Fibroblast of skin of right biceps (primary cell): ENCODE measurements around the gene SCO2.
"Not testable (repeated sequence)": the region's sequence is repeated elsewhere in the genome, so short reads cannot be mapped to it uniquely, and the experiment has no call there.

Experiments used
- DNase-seq: peaks from one replicate; pipeline ENCODE4 v3.0.0-alpha.2; 2013

Gene SCO2

GRCh38 chr22:50531546-50531961, 6.2 kb upstream of the SCO2 start:
- no peak for DNase-seq

- DNase-seq = peak; percentile 74
These were observed 5.6 kb upstream of the SCO2 start for GRCh38 chr22:50530877-50531545.

GRCh38 chr22:50530580-50530876, 5.1 kb upstream of the SCO2 start:
- no peak for DNase-seq

DNA sequence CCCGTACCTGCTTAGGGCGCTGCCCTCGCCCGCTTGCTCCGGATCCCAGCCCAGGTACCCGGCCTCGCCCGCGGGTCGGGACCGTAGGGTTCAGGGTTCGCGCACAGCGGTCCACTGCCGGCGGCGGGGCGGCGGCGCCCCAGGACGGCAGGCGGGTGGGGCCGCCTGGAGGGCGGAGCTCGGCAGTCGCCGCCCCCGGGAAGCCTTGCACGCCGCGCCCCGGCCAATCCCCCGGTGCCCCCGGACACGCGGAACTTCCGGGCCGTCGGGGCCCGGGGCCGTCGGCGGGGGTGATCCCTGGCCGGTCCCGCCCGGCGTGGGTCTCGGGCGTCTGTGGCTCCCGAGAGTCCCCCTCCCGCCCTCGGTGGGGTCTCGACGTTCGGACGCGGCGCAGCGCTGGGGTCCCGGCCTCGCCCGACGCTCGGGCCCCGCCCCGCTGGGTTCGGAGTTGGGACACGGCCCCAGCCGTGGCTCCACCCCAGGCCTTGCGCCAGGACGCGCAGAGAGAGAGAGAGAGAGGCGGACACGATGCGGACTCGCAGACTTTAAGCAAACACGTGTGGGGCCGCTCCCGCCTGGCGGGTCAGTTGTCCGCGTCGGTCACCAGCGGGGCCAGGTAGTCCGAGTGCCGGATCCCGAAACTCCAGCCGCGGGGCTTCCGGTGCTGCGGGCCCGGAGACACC, 4.6 kb upstream of the SCO2 start, which contains the start of gene TYMP:
Gene TYMP (minus strand): TSS at position 116 of the 683 bp plus-strand sequence. CDS start 303 bp downstream, outside the sequence.
- DNase-seq = peak; percentile 61

DNA sequence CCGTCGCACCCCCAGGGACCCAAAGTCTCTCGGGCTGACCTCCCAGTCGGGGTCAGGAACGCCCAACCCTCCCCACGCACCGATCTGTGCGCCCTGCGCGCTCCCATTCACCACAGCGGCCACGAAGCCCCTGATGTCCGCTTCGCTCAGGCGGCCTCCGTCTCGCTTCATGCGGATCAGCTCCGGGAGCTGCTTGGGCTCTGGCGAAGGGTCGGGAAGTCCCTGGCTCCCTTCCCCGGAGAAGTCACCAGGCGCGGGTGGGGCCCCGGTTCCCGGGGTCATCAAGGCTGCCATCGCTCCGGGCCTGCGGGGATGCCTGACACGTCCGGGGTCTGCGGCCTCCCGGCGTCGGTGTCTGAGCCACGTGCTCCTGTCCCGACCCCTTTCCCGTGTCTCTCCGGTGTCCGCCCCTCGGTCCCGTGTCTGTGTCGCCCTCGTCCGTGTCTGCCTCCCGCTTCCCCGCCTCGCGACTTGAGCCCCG, 4.1 kb upstream of the SCO2 start:
- no peak for DNase-seq

GRCh38 chr22:50528682-50529415, 3.5 kb upstream of the SCO2 start:
- no peak for DNase-seq

- no peak for DNase-seq
These were observed 2.7 kb upstream of the SCO2 start for GRCh38 chr22:50527921-50528681.

GRCh38 chr22:50526834-50527801, 1.7 kb upstream of the SCO2 start:
- no peak for DNase-seq

DNA sequence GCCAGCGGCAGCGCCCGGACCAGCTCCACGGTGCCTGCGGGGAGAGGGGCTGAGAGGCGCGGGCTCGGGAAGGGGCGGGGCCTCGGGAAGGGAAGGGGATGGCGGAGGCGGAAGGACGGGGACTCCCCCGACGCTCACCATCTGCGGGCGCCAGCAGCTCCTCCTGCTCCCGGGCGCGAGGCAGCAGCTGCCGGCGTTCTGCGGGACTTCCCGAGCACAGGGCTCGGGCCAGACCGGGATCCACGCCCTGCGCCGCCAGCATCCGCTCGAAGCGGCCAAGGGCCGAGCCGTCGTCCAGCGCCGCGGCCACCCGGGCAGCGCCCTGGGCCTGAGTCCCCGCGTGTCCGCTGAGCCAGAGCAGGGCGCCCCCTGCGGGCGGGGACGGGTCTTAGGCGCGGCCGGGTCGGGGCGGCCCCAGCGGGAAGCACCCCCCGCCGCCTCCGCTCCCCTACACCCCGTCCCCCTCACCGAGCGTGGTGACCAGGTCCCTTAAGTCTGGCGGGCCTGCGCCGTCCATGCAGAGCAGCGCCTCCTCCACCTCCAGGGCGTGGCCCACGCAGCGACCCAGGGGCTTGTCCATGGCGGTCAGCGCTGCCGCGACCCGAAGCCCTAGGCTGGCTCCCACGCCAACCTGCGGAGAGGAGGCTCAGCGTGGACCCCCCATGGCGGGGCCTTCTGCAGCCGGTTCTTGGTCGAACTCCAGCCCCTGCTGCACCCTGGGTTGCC, 873 bp upstream of the SCO2 start:
- peak; percentile 81 for DNase-seq

GRCh38 chr22:50525858-50526107, 385 bp upstream of the SCO2 start:
- DNase-seq = no peak

GRCh38 chr22:50524676-50525103, 708 bp downstream of the SCO2 start:
- DNase-seq = no peak

GRCh38 chr22:50523806-50524675, 1.4 kb downstream of the SCO2 start:
- no peak for DNase-seq

DNA sequence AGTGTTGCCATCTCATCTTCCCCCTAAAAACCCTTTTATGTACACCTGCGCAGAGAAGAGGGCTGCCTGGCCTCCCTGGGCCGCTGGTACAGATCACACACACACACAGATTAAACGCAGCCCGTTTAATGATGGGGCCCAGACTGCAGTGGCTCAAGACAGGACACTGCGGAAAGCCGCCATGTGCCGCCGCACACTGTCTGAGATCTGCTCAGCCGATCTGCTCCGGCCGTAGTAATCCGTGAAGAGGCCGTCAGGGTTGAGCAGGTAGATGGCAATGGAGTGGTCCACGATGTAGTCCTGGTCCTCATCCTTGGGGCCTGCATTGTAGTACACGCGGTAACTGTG, 2.0 kb downstream of the SCO2 start:
- DNase-seq = no peak

DNA sequence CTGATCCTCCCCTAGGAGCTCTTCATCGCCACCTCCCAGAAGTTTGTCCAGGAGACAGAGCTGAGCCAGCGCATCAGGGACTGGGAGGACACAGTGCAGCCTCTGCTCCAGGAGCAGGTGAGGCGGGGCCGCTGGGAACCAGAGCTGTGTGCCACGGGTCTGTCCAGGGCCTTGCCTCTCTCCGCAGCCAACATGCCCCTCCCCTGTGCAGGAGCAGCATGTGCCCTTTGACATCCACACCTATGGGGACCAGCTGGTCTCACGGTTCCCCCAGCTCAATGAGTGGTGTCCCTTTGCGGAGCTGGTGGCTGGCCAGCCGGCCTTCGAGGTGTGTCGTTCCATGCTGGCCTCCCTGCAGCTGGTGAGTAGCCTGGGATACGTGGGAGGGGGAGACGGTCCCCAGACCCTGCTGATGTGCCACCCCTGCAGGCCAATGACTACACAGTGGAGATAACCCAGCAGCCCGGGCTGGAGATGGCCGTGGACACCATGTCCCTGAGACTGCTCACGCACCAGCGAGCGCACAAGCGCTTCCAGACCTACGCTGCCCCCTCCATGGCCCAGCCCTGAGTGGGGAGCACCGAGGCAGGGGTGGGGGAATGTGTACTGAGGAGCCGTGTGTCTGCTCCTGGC, 2.5 kb downstream of the SCO2 start:
- no peak for DNase-seq

- DNase-seq = no peak
These were observed 3.1 kb downstream of the SCO2 start for GRCh38 chr22:50522208-50522805.

- DNase-seq = no peak
These were observed 3.7 kb downstream of the SCO2 start for GRCh38 chr22:50521710-50522109.

- DNase-seq = no peak
These were observed 4.5 kb downstream of the SCO2 start for GRCh38 chr22:50520826-50521453.

GRCh38 chr22:50520184-50520583, 5.2 kb downstream of the SCO2 start:
- DNase-seq = not testable (repeated sequence)

DNA sequence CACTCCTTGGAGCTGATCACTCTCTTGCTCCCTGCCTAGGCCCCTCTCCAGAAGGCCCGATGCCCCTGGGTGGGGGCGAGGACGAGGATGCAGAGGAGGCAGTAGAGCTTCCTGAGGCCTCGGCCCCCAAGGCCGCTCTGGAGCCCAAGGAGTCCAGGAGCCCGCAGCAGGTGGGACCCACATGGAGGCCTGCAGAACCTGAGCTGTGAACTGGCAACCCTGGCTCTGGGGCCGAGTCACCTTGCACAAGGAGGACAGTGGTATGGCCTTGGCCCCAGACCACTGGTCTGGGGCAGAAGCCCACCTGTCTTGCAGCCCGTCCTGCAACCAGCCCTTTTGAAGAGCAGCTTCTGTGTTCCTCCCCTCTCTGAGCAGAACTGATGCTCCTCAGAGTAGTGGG, 6.2 kb downstream of the SCO2 start:
- DNase-seq = no peak
